Endothelial cell of umbilical vein (primary cell): ENCODE data around the gene NPFFR2. TPM values are rescaled to one million over a fixed set of nuclear protein-coding genes. Genes with fewer than 3 reads are reported as not detected.

Source experiments
- BruUV-seq: library from RNA; stranded (reverse); fragments of 400-500 nt; replicated peaks from 2 replicates; lab custom pipeline; 2021; lab: Mats Ljungman, UMichigan
- CTCF ChIA-PET: fragments of 300-600, 350-600 bp; sonication (Branson Sonifier 250); formaldehyde crosslinking; loops from one replicate; lab custom pipeline; 2021; ENCODE audit warnings: antibody characterized with exemption, inconsistent platforms; lab: Charles Lee
- POLR2A ChIA-PET: fragments of 300-600, 350-600 bp; sonication (Branson Sonifier 250); formaldehyde crosslinking; loops from one replicate; lab custom pipeline; 2021; ENCODE audit warnings: antibody characterized with exemption, inconsistent platforms; lab: Charles Lee
- DNase-seq: peaks from one replicate; pipeline ENCODE4 v3.0.0-alpha.2; 2011; ENCODE audit warnings: low read depth, low spot score
- FAIRE-seq: peaks from 2 replicates; lab custom pipeline; 2011; peaks lifted over from hg19 to GRCh38; lab: Jason Lieb, UNC
- H2AFZ ChIP-seq: 2 replicates; pipeline ENCODE4 v1.6.0; 2012; ENCODE audit warnings: low read depth, low read length, control low read depth, inconsistent platforms
- H3K27ac ChIP-seq: 2 replicates; pipeline ENCODE4 v1.5.1; 2011; ENCODE audit warnings: low read depth, mild to moderate bottlenecking, control low read depth, low read length, moderate library complexity; ENCODE audit not compliant: insufficient read depth
- H3K27me3 ChIP-seq, 2 experiments: 2 replicates each; pipeline versions ENCODE4 v1.6.0 to v1.6.1; 2011; ENCODE audit warnings: low read length in 2 of 2, mixed read lengths in 1 of 2; ENCODE audit not compliant: control insufficient read depth in 2 of 2, insufficient read depth in 2 of 2
- H3K36me3 ChIP-seq, 2 experiments: 2 replicates in 1 of 2; 3 replicates in 1 of 2; pipeline ENCODE4 v1.5.1; 2011; ENCODE audit warnings: low read length in 2 of 2, mild to moderate bottlenecking in 1 of 2, moderate library complexity in 1 of 2; ENCODE audit not compliant: control insufficient read depth in 2 of 2, insufficient read depth in 2 of 2; ENCODE audit errors: extremely low read depth in 1 of 2
- H3K4me1 ChIP-seq: 3 replicates; pipeline ENCODE4 v1.5.1; 2011; ENCODE audit warnings: mild to moderate bottlenecking, low read length; ENCODE audit not compliant: control insufficient read depth, insufficient read depth; ENCODE audit errors: extremely low read depth
- H3K4me2 ChIP-seq: 2 replicates; pipeline ENCODE4 v1.6.1; 2011; ENCODE audit warnings: low read length, control low read depth, mixed read lengths; ENCODE audit not compliant: insufficient read depth
- H3K4me3 ChIP-seq, 3 experiments: fragments of 200-600 bp in 1 of 3; sonication (generic), shearing (Covaris generic) in 1 of 3; replicated peaks in 1 of 3; 2 replicates each; pipeline ENCODE4 v1.5.1; 2011 to 2016; ENCODE audit warnings: control low read depth in 3 of 3, low read length in 3 of 3, mild to moderate bottlenecking in 2 of 3, inconsistent platforms in 1 of 3, low read depth in 1 of 3, moderate library complexity in 1 of 3; ENCODE audit not compliant: insufficient read depth in 1 of 3
- H3K79me2 ChIP-seq: 2 replicates; pipeline ENCODE4 v1.6.0; 2012; ENCODE audit warnings: low read length, inconsistent platforms; ENCODE audit not compliant: control insufficient read depth, insufficient read depth
- H3K9ac ChIP-seq: replicated peaks from 2 replicates; pipeline ENCODE3; 2011; ENCODE audit warnings: low read length, control low read depth; ENCODE audit not compliant: insufficient read depth; ENCODE audit errors: extremely low read depth
- H3K9me1 ChIP-seq: replicated peaks from 3 replicates; pipeline ENCODE4 v1.6.0; 2011; ENCODE audit warnings: mild to moderate bottlenecking, low read length; ENCODE audit not compliant: control insufficient read depth, insufficient read depth; ENCODE audit errors: extremely low read depth
- H3K9me3 ChIP-seq: replicated peaks from 2 replicates; pipeline ENCODE4 v1.5.1; 2012; ENCODE audit warnings: low read length, inconsistent platforms; ENCODE audit not compliant: control insufficient read depth, insufficient read depth
- H4K20me1 ChIP-seq: replicated peaks from 2 replicates; pipeline ENCODE3; 2011; ENCODE audit warnings: mild to moderate bottlenecking, low read length; ENCODE audit not compliant: control insufficient read depth, insufficient read depth; ENCODE audit errors: extremely low read depth
- CTCF ChIP-seq, 2 donors: IDR thresholded peaks; 1 replicate in 1 of 2; 2 replicates in 1 of 2; pipeline ENCODE4 v1.5.1; 2011; ENCODE audit warnings: low read length in 2 of 2, mild to moderate bottlenecking in 2 of 2, moderate library complexity in 2 of 2, control low read depth in 1 of 2, inconsistent platforms in 1 of 2, low read depth in 1 of 2; ENCODE audit not compliant: insufficient read depth in 1 of 2; ENCODE audit errors: extremely low read depth in 1 of 2
- EZH2 ChIP-seq: IDR thresholded peaks from 2 replicates; pipeline ENCODE4 v1.6.1; 2012; ENCODE audit warnings: borderline replicate concordance, low read depth, mild to moderate bottlenecking, moderate library complexity, low read length, inconsistent platforms; ENCODE audit not compliant: severe bottlenecking
- FOS ChIP-seq: IDR thresholded peaks from 2 replicates; pipeline ENCODE4 v1.6.1; 2011; ENCODE audit warnings: mild to moderate bottlenecking, low read length, moderate library complexity, borderline replicate concordance; ENCODE audit not compliant: insufficient read depth
- GATA2 ChIP-seq: IDR thresholded peaks from 2 replicates; pipeline ENCODE4 v1.7.0; 2011; ENCODE audit warnings: low read depth, mild to moderate bottlenecking, moderate library complexity, mixed read lengths, low read length; ENCODE audit not compliant: insufficient read length, insufficient read depth
- JUN ChIP-seq: IDR thresholded peaks from 2 replicates; pipeline ENCODE4 v1.6.1; 2011; ENCODE audit warnings: borderline replicate concordance, low read depth; ENCODE audit not compliant: insufficient read length, insufficient read depth
- MAX ChIP-seq: IDR thresholded peaks from 2 replicates; pipeline ENCODE4 v1.6.1; 2011; ENCODE audit not compliant: insufficient read depth, insufficient read length
- MYC ChIP-seq: IDR thresholded peaks from one replicate; pipeline ENCODE4 v1.6.1; 2011; ENCODE audit warnings: mild to moderate bottlenecking, low read depth, low read length
- POLR2A ChIP-seq: IDR thresholded peaks from 2 replicates; pipeline ENCODE4 v1.6.1; 2012; ENCODE audit warnings: low read depth, mild to moderate bottlenecking, control low read depth, low read length
- POLR2AphosphoS5 ChIP-seq: IDR thresholded peaks from 2 replicates; pipeline ENCODE4 v1.6.1; 2012; ENCODE audit warnings: low read depth, mild to moderate bottlenecking, control low read depth, low read length, moderate library complexity; ENCODE audit not compliant: insufficient read depth
- dilution Hi-C: fragments of 300-500 bp; cut with MboI; formaldehyde crosslinking; loops from one replicate; pipeline ENCODE4 v1.15.0; 2019; ENCODE audit warnings: low sequenced_read_pairs; ENCODE audit not compliant: extremely low pct_ligation_motif_present
- intact Hi-C: fragments of 100-400 bp; cut with micrococcal nuclease; formaldehyde crosslinking; loops from one replicate; pipeline ENCODE4 v1.10.0; 2022
- polyA plus RNA-seq, 4 experiments: library from polyadenylated mRNA; depleted of rRNA in 3 of 4; stranded (reverse) in 3 of 4; unstranded in 1 of 4; fragments of >200 nt; gene quantifications; 2 replicates each; pipeline versions ENCODE4 v1.2.1 to v1.2.3, GENCODE V29; 2011 to 2012; ENCODE audit warnings: missing spikeins in 1 of 4
- total RNA-seq: library from RNA; stranded (reverse); gene quantifications from 2 replicates; pipeline ENCODE4 v1.2.3, GENCODE V29; 2021

The NPFFR2 gene
- total and polyA plus RNA-seq, 2 donors (not counting 3 experiments of a cell fraction or from before 2014, with no cell fraction given): 0.06 TPM; not detected in 1

GRCh38 chr4:72194046-72194445 is 162.2 kb downstream of the NPFFR2 start:
- ChIA-PET CTCF (no interaction called here), POLR2A (no interaction called here)
- no peaks in the 10 kb centered on the region for H3K27me3 ChIP-seq
- H2AFZ ChIP-seq: no peak overlapping the region
- no peak for DNase-seq
- H3K4me1 ChIP-seq: no peaks in the 10 kb centered on the region
- no peak overlapping the region for H3K4me2 ChIP-seq
- no peak for FAIRE-seq
- H4K20me1 ChIP-seq: no peaks in the 10 kb centered on the region
- no peaks in the 10 kb centered on the region for H3K36me3 ChIP-seq
- dilution Hi-C loops (no loop called here), intact Hi-C loops (no loop called here)
- no peaks in the 10 kb centered on the region for H3K79me2 ChIP-seq
- no TSS peak for BruUV-seq
- H3K9ac ChIP-seq: no peak overlapping the region
- H3K9me3 ChIP-seq: no peaks in the 10 kb centered on the region
- TF ChIP-seq CTCF (IDR thresholded peaks at IDR 0.05; ENCODE audit: extremely low read depth in 1 of 2, insufficient read depth in 1 of 2, low read depth in 1 of 2, low read length in 2 of 2) (no peak), JUN (no peak), POLR2AphosphoS5 (no peak), MYC (no peak)
- no peak overlapping the region for H3K27ac ChIP-seq
- H3K9me1 ChIP-seq: no peaks in the 10 kb centered on the region
- no peak overlapping the region for H3K4me3 ChIP-seq

GRCh38 chr4:72194453-72194852 is 162.7 kb downstream of the NPFFR2 start:
- H3K79me2 ChIP-seq: no peaks in the 10 kb centered on the region
- TF ChIP-seq CTCF (IDR thresholded peaks at IDR 0.05; ENCODE audit: extremely low read depth in 1 of 2, insufficient read depth in 1 of 2, low read depth in 1 of 2, low read length in 2 of 2) (no peak), POLR2A (no peak), MYC (no peak), POLR2AphosphoS5 (no peak), EZH2 (no peak), GATA2 (no peak), FOS (no peak), MAX (no peak), JUN (no peak)
- BruUV-seq: no TSS peak
- dilution Hi-C loops: no loop called here
- H3K4me3 ChIP-seq: no peak overlapping the region
- no peaks in the 10 kb centered on the region for H3K36me3 ChIP-seq
- no peaks in the 10 kb centered on the region for H3K9me1 ChIP-seq
- no peak overlapping the region for H3K27ac ChIP-seq
- FAIRE-seq (no peak), DNase-seq (no peak)
- no peaks in the 10 kb centered on the region for H3K4me1 ChIP-seq
- H3K9ac ChIP-seq: no peak overlapping the region
- no peaks in the 10 kb centered on the region for H3K9me3 ChIP-seq
- CTCF ChIA-PET: no interaction called here
- no peak overlapping the region for H2AFZ ChIP-seq
- no peak overlapping the region for H3K4me2 ChIP-seq
- H4K20me1 ChIP-seq: no peaks in the 10 kb centered on the region
- POLR2A ChIA-PET: no interaction called here
- no peaks in the 10 kb centered on the region for H3K27me3 ChIP-seq
- intact Hi-C loops: no loop called here
